ENCODE measurements around the gene ATP8A2.

Gene ATP8A2

GRCh38 chr13:25692099-25692498 lies 320.3 kb downstream of the ATP8A2 start:
- Mint-ChIP-seq H3K9me3 (no peaks in the 10 kb centered on the region), H3K4me3 (no peak overlapping the region), H3K36me3 (ENCODE audit: low read depth) (no peaks in the 10 kb centered on the region), H3K27me3 (peaks cover 12% of the 10 kb centered on the region), H3K4me1 (ENCODE audit: low read depth) (no peaks in the 10 kb centered on the region), H3K27ac (no peak overlapping the region)
- no peak for DNase-seq

- H3K4me1 Mint-ChIP-seq (ENCODE audit: low read depth), result no peaks in the 10 kb centered on the region
- no peak for DNase-seq
- no peak overlapping the region for H3K4me3 Mint-ChIP-seq
- no peak overlapping the region for H3K27ac Mint-ChIP-seq
- H3K9me3 Mint-ChIP-seq, result no peaks in the 10 kb centered on the region
- peaks cover 13% of the 10 kb centered on the region for H3K27me3 Mint-ChIP-seq
- no peaks in the 10 kb centered on the region for H3K36me3 Mint-ChIP-seq (ENCODE audit: low read depth)
Observed at GRCh38 chr13:25699056-25699455, 327.3 kb downstream of the ATP8A2 start.

GRCh38 chr13:25699600-25699999 lies 327.8 kb downstream of the ATP8A2 start:
- no peaks in the 10 kb centered on the region for H3K36me3 Mint-ChIP-seq (ENCODE audit: low read depth)
- no peak overlapping the region for H3K4me3 Mint-ChIP-seq
- no peaks in the 10 kb centered on the region for H3K9me3 Mint-ChIP-seq
- H3K27ac Mint-ChIP-seq, result no peak overlapping the region
- H3K4me1 Mint-ChIP-seq (ENCODE audit: low read depth), result no peaks in the 10 kb centered on the region
- DNase-seq, result no peak
- peaks cover 9% of the 10 kb centered on the region for H3K27me3 Mint-ChIP-seq

- no peak overlapping the region for H3K27ac Mint-ChIP-seq
- no peaks in the 10 kb centered on the region for H3K4me1 Mint-ChIP-seq (ENCODE audit: low read depth)
- no peak overlapping the region for H3K4me3 Mint-ChIP-seq
- H3K36me3 Mint-ChIP-seq (ENCODE audit: low read depth), result no peaks in the 10 kb centered on the region
- no peaks in the 10 kb centered on the region for H3K9me3 Mint-ChIP-seq
- no peak for DNase-seq
- peaks cover 9% of the 10 kb centered on the region for H3K27me3 Mint-ChIP-seq
Observed at GRCh38 chr13:25701304-25701703, 329.5 kb downstream of the ATP8A2 start.

- DNase-seq, result no peak
- Mint-ChIP-seq H3K36me3 (ENCODE audit: low read depth) (no peaks in the 10 kb centered on the region), H3K27ac (no peak overlapping the region), H3K27me3 (peaks cover 9% of the 10 kb centered on the region), H3K4me1 (ENCODE audit: low read depth) (no peaks in the 10 kb centered on the region), H3K4me3 (no peak overlapping the region), H3K9me3 (no peaks in the 10 kb centered on the region)
Observed at GRCh38 chr13:25702386-25702785, 330.6 kb downstream of the ATP8A2 start.

- peaks cover 1% of the 10 kb centered on the region for H3K27me3 Mint-ChIP-seq
- H3K27ac Mint-ChIP-seq, result no peak overlapping the region
- no peaks in the 10 kb centered on the region for H3K36me3 Mint-ChIP-seq (ENCODE audit: low read depth)
- H3K4me1 Mint-ChIP-seq (ENCODE audit: low read depth), result no peaks in the 10 kb centered on the region
- no peak for DNase-seq
- no peaks in the 10 kb centered on the region for H3K9me3 Mint-ChIP-seq
- no peak overlapping the region for H3K4me3 Mint-ChIP-seq
Observed at GRCh38 chr13:25707726-25708125, 336.0 kb downstream of the ATP8A2 start.

GRCh38 chr13:25708268-25708667 lies 336.5 kb downstream of the ATP8A2 start:
- Mint-ChIP-seq H3K9me3 (no peaks in the 10 kb centered on the region), H3K4me3 (no peak overlapping the region), H3K4me1 (ENCODE audit: low read depth) (no peaks in the 10 kb centered on the region), H3K27ac (no peak overlapping the region), H3K27me3 (no peaks in the 10 kb centered on the region), H3K36me3 (ENCODE audit: low read depth) (no peaks in the 10 kb centered on the region)
- DNase-seq, result no peak

- no peak for DNase-seq
- no peaks in the 10 kb centered on the region for H3K27me3 Mint-ChIP-seq
- H3K9me3 Mint-ChIP-seq, result no peaks in the 10 kb centered on the region
- no peak overlapping the region for H3K27ac Mint-ChIP-seq
- no peaks in the 10 kb centered on the region for H3K4me1 Mint-ChIP-seq (ENCODE audit: low read depth)
- no peak overlapping the region for H3K4me3 Mint-ChIP-seq
- H3K36me3 Mint-ChIP-seq (ENCODE audit: low read depth), result no peaks in the 10 kb centered on the region
Observed at GRCh38 chr13:25709088-25709487, 337.3 kb downstream of the ATP8A2 start.

- peaks cover 10% of the 10 kb centered on the region for H3K27me3 Mint-ChIP-seq
- no peaks in the 10 kb centered on the region for H3K4me1 Mint-ChIP-seq (ENCODE audit: low read depth)
- no peak overlapping the region for H3K4me3 Mint-ChIP-seq
- no peaks in the 10 kb centered on the region for H3K36me3 Mint-ChIP-seq (ENCODE audit: low read depth)
- H3K9me3 Mint-ChIP-seq, result no peaks in the 10 kb centered on the region
- no peak overlapping the region for H3K27ac Mint-ChIP-seq
- DNase-seq, result no peak
Observed at GRCh38 chr13:25715760-25716159, 344.0 kb downstream of the ATP8A2 start.

- H3K36me3 Mint-ChIP-seq (ENCODE audit: low read depth), result no peaks in the 10 kb centered on the region
- H3K27me3 Mint-ChIP-seq, result peaks cover 15% of the 10 kb centered on the region
- no peaks in the 10 kb centered on the region for H3K4me1 Mint-ChIP-seq (ENCODE audit: low read depth)
- no peak for DNase-seq
- no peaks in the 10 kb centered on the region for H3K9me3 Mint-ChIP-seq
- no peak overlapping the region for H3K27ac Mint-ChIP-seq
- no peak overlapping the region for H3K4me3 Mint-ChIP-seq
Observed at GRCh38 chr13:25717666-25718197, 346.0 kb downstream of the ATP8A2 start.

GRCh38 chr13:25719666-25720065 lies 347.9 kb downstream of the ATP8A2 start:
- Mint-ChIP-seq H3K27me3 (peaks cover 12% of the 10 kb centered on the region), H3K4me1 (ENCODE audit: low read depth) (no peaks in the 10 kb centered on the region), H3K9me3 (no peaks in the 10 kb centered on the region), H3K4me3 (no peak overlapping the region), H3K27ac (no peak overlapping the region), H3K36me3 (ENCODE audit: low read depth) (no peaks in the 10 kb centered on the region)
- DNase-seq, result no peak

- Mint-ChIP-seq H3K4me3 (no peak overlapping the region), H3K36me3 (ENCODE audit: low read depth) (no peaks in the 10 kb centered on the region), H3K9me3 (no peaks in the 10 kb centered on the region), H3K27ac (no peak overlapping the region), H3K4me1 (ENCODE audit: low read depth) (no peaks in the 10 kb centered on the region), H3K27me3 (peaks cover 11% of the 10 kb centered on the region)
- DNase-seq, result no peak
Observed at GRCh38 chr13:25722893-25723292, 351.1 kb downstream of the ATP8A2 start.

GRCh38 chr13:25725104-25725503 lies 353.3 kb downstream of the ATP8A2 start:
- DNase-seq, result no peak
- Mint-ChIP-seq H3K27me3 (peaks cover 20% of the 10 kb centered on the region), H3K4me1 (ENCODE audit: low read depth) (no peaks in the 10 kb centered on the region), H3K27ac (no peak overlapping the region), H3K9me3 (no peaks in the 10 kb centered on the region), H3K4me3 (no peak overlapping the region), H3K36me3 (ENCODE audit: low read depth) (no peaks in the 10 kb centered on the region)

- Mint-ChIP-seq H3K4me1 (ENCODE audit: low read depth) (no peaks in the 10 kb centered on the region), H3K4me3 (no peak overlapping the region), H3K27ac (no peak overlapping the region), H3K36me3 (ENCODE audit: low read depth) (no peaks in the 10 kb centered on the region), H3K9me3 (no peaks in the 10 kb centered on the region), H3K27me3 (peaks cover 15% of the 10 kb centered on the region)
- no peak for DNase-seq
Observed at GRCh38 chr13:25727250-25727649, 355.5 kb downstream of the ATP8A2 start.

- Mint-ChIP-seq H3K27ac (no peak overlapping the region), H3K36me3 (ENCODE audit: low read depth) (no peaks in the 10 kb centered on the region), H3K4me3 (no peak overlapping the region), H3K9me3 (no peaks in the 10 kb centered on the region), H3K4me1 (ENCODE audit: low read depth) (no peaks in the 10 kb centered on the region), H3K27me3 (peaks cover 15% of the 10 kb centered on the region)
- no peak for DNase-seq
Observed at GRCh38 chr13:25727810-25728209, 356.0 kb downstream of the ATP8A2 start.

GRCh38 chr13:25729201-25729600 lies 357.4 kb downstream of the ATP8A2 start:
- H3K36me3 Mint-ChIP-seq (ENCODE audit: low read depth), result no peaks in the 10 kb centered on the region
- H3K27ac Mint-ChIP-seq, result no peak overlapping the region
- H3K9me3 Mint-ChIP-seq, result no peaks in the 10 kb centered on the region
- H3K27me3 Mint-ChIP-seq, result peaks cover 13% of the 10 kb centered on the region
- H3K4me1 Mint-ChIP-seq (ENCODE audit: low read depth), result peaks cover 5% of the 10 kb centered on the region
- DNase-seq, result no peak
- no peak overlapping the region for H3K4me3 Mint-ChIP-seq

Measured in activated T-cell treated with anti-CD3 and anti-CD28 coated beads, Interleukin-2, amount 50 U/mL, for 24 hours (primary cell).